LNCAP (cell line): ENCODE results near the gene NUP62CL.

Source experiments
- TF ChIP-seq, protein P1 (sequence below): fragments of 450-650 bp; IDR thresholded peaks from 2 replicates; pipeline ENCODE4 v1.5.1; 2017; ENCODE audit warnings: mild to moderate bottlenecking

The NUP62CL gene, protein sequence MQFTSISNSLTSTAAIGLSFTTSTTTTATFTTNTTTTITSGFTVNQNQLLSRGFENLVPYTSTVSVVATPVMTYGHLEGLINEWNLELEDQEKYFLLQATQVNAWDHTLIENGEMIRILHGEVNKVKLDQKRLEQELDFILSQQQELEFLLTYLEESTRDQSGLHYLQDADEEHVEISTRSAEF

DNA sequence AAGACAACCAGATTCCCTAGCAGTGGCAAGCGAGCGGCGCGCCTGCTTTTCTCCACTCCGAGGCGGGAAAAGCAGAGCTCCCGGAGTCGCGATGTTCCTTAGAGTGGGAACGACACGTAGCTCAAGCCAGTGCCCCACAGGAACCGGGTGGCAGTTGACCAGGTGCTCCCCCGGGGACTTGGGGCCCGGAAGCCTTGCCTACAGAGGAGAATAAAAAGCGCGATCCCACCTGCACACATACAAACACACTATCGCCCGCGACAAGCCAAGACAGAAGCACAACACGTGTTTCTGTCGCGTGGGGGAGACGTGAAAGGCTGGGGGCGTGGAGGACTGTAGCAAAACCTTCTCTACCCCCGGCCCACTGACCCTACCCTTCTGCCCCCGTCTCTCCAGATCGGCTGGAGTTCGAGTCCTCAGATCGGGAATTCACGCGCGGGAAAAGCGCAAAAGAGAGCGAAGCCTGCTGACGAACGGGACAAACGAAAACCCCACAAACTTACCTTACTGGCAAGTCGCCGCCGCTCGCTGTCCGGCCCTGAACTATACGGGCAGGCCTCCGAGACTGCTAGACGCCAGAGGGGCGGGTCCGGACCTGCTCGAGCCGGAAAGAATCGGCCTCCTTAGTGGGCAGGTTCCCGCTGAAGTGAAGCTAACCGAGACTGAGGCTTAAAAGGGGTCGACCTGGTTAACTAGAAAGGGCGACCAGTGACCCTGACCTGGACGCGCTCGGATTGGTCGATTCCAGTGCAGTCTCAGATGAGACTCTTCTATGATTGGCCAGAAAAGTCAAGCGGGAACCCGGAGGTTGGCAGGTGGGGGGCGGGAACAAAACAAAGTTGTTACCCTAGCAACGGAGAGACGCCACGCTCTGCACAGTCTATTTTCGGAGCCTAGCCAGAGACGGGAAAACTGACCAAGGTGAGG lies at the start of gene NUP62CL, which contains the start of gene DNAAF6:
TSS of gene NUP62CL (minus strand) at position 664 of the 927 bp plus-strand sequence. CDS start 31,287 bp downstream, outside the sequence.
TSS of gene DNAAF6 (plus strand) at position 842 of the 927 bp plus-strand sequence. CDS start 6,265 bp downstream, outside the sequence.
- TF ChIP-seq, protein P1, sequence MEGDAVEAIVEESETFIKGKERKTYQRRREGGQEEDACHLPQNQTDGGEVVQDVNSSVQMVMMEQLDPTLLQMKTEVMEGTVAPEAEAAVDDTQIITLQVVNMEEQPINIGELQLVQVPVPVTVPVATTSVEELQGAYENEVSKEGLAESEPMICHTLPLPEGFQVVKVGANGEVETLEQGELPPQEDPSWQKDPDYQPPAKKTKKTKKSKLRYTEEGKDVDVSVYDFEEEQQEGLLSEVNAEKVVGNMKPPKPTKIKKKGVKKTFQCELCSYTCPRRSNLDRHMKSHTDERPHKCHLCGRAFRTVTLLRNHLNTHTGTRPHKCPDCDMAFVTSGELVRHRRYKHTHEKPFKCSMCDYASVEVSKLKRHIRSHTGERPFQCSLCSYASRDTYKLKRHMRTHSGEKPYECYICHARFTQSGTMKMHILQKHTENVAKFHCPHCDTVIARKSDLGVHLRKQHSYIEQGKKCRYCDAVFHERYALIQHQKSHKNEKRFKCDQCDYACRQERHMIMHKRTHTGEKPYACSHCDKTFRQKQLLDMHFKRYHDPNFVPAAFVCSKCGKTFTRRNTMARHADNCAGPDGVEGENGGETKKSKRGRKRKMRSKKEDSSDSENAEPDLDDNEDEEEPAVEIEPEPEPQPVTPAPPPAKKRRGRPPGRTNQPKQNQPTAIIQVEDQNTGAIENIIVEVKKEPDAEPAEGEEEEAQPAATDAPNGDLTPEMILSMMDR, result no peak

DNA sequence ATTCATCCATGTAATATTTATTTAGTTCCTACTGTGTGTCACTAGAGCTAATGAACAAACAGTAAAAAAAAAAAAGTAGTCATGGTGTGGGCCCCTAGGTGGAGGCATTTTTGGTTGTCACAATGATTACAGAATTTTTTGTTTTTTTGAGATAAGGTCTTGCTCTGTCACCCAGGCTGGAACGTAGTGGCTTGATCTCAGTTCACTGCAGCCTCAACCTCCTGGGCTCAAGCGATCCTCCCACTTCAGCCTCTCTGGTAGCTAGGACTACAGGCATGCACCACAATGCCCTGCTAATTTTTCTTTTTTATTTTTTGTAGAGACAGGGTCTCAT lies 22.2 kb upstream of the NUP62CL start:
- TF ChIP-seq, protein P1, result no peak

DNA sequence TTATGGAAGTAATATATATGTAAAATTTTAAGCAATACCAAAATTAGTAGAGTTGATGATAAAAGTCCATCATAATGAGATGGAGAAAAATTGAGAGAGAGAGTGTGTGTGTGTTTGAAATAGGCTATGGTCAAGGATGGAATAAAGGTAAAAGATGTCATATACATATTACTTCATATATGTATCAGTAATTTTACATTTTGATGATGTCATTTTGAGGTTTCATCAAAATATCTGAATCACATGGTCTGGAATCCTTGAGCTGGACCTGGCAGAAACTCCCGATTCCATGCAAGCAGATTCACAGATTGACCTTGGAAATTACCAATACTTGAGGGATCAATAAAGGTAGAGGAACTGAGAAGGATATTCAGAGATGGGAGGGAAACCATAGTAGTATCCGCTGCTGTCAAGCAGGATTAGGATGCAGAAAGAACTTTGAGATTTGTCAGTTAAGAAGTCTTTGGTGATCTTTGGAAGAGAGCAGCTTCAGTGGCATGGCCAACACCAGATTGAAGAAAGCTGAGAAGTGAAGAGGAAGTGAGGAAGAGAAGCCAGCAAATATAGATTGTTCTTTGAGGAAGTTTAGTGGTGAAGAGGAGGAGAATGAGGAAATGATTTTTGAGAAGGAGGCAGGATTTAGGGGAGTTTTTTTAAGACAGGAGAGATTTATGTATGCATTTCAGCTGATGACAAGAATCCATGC lies 21.7 kb upstream of the NUP62CL start:
- TF ChIP-seq, protein P1, result no peak

DNA sequence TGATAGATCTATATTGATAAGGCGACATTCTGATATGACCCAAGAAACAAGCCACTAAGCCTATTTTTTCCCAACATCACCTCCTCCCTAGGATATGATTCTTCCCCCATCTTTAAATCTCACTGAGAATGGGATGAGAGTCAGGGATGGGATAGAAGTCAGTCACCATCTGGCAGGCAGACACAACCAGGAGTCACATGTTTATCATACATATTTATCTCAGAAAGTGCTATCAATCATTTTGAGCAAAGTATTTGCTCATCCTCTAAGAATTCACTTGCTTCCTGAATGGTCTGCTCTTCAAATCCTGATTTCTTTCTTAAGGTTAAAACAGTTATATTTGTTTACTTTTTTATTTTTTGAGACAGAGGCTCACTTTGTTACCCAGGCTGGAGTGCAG lies 20.5 kb upstream of the NUP62CL start:
- TF ChIP-seq, protein P1, result no peak

DNA sequence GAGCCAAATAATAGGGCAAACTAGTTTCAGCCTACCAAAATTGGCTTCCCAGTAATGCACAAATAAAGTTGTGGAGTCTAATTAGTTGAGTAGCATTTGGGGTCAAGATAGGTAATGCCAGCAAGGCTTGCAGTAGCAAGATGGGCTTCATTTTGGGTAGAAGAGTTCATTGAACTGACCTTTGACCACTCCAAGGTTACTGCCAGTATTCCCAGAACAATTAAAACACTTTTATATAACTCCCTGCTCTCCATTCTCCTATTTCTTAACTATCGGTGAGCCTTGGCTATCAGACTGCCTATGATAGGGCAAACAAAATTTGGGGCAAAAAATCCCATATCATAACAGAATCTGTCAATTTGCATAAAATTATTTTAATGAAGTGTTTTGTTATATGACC lies 7.2 kb upstream of the NUP62CL start:
- TF ChIP-seq, protein P1, result no peak

DNA sequence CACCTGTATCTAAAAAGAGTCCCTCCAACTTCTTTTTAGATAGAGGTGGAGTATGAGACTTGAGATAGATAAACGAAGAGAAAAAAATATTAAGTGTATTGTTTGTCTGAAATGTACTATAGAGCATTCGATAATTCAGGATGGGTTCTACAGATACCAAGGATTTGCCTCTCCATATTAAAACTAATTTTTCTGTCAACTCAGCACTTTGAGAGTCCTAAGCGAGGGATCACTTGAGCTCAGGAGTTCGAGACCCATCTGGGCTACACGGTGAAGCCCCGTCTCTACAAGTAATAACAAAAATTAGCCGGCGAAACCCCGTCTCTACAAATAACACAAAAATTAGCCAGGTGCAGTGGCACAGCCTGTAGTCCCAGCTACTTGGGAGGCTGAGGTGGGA lies 1.7 kb upstream of the NUP62CL start:
- TF ChIP-seq, protein P1, result no peak

DNA sequence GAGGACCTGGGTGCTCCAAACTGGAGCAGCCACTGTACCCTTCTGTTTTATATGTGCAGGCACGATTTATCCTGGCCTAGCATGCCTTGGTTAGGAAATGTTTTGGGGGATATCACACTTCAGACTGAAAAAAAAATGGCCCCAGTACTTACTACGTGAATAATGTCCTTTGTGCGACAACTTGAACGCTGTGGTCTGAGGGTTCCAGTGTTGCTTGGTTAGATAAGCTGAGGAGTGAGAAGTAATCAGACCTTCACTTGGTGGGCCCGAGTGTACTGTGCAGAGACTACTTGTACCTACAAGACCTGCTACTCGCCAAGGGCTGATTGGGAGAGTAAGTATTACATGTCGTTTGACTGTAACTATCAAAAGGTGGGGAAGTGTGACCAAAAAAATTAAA lies 856 bp upstream of the NUP62CL start:
- TF ChIP-seq, protein P1, result no peak
